ENCODE data around the gene ZIC3.

Gene ZIC3

DNA sequence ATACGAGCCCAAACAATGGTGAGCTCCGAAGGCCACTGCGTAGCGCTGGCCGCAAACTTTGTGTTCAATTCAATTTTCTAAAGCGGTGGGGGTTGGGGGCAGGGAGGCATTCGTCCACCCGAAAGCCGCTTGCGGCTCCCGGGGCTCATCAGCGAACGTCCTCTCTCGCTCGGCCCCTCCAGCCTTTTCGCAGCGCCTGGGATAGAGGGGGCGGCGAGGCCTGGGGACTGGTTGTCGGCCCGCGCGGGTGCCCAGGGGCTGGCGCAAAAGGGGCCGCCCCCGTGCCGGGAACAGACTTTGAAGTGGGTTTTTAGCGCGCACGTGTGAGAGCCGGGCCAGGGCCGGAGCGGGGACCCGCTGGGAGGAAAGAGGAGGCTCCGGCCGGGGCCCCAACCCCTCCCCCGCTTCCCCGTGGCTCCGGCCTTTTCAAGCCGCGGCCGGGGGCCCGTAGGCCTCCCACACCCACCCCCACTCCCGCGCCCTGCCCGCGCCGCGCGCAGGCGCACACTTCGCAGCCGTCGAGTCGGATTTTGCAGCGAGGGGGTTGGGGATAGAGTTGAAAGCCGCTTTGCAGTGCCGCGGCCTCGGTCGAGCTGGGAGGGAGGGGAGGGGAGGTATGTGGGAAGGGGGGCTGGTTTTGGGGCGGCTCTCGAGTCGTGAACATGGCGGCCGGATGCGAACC, 8.3 kb downstream of the ZIC3 start:
- no peak for DNase-seq

DNA sequence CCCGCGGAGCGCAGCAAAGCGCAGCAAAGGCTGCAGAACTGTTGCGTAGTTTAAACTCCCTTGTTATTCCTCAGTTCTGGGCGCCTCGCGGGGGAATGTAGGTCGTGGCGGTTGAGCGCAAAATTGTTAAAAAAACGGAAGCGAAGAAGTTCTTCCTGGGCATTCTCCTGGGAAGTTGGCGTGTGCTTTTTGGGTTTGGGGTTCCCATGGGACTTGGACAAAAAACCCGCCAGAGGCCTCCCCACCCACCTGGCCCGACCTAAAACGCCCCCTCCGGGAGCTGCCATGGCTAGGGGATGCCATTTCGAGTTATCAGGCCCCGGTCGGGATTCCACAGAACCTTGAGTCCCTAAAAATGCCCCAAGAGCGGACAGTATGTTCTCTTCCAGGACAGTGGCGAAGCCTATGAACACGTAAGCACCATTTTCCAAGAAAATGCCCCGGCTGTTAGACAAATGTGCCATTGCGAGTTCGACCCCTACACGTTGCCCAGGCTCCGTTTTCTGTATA, 8.9 kb downstream of the ZIC3 start:
- no peak for DNase-seq

DNA sequence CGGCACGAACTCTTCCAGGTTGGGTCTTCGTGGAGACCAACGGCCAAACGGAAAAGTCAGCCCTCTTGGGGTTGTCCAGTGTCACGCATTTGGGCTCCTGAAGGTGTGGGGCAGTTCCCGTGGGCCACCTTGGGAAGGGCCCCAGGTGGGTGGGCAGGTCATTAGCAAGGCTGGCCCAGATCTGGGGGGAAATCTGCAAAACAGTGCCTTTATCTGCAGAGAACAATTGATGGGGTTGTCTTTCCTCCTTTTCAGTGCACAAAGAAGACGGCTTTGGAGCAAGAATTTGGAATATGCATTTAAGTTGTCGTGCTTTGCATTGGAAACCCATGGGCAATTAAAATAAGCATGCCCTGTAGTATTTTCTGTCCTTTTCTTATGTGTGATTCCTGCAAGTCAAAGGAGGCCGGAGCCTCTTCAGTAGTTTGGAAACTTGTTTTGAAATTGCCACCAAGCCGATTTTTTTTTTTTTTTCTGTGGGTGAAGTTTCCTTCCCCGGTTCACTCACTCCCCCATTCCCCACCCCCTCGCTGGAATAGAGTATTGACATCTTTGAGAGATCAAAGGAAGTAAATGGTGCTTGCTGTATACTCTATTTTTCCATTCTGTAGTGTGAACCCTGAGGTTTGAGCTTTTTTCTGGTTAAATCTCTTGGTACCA, 9.8 kb downstream of the ZIC3 start:
- no peak for DNase-seq

DNA sequence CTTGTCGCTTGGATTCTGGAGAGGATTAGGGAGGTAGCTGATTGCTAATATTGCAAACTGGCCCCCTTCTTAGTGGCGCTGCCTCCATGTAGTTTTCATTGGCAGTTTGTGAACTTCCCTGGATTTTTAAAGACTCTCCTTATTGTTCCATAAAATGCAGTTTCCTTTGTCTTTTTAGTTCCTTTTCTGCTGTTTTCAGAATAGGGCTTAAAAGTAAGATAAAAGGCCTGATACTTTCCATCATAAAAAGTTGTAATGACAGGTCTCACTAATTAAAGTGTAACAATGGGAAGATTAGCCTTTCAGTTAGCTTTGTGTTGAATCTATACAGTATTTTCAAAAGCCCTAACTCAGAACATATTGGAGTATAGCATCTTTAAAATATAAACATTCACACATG, 21.2 kb downstream of the ZIC3 start:
- DNase-seq, result no peak

DNA sequence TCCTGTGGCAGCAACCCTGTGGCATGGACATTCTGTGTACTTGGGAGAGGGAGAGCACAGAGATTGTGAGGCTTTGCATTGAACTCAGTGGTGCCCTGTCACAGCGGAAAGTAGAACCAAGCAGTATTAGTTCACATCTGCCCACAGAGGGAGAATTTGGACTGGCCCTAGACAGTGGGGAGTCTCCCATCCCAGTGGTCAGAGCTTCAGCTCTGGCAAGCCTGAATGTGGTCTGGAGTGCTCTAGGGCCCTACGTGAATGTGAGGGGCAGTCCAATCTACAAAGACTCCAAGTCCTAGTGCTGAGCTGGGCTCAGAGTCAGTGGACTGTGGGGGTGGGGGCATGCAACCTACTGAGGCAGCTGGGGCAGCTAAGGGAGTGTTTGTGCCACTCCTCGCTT, 34.8 kb downstream of the ZIC3 start:
- no peak for DNase-seq
